ENCODE results near the gene HIRA. TPM values are rescaled to one million over a fixed set of nuclear protein-coding genes. Genes with fewer than 3 reads are reported as not detected.

HIRA gene
- total and polyA plus RNA-seq, 9 donors, result 9.6 to 23.4 (median 19.4) TPM

GRCh38 chr22:19398652-19399051 lies 32.9 kb downstream of the HIRA start:
- H3K9me3 ChIP-seq (replicated peaks; ENCODE audit: control insufficient read depth, low read depth, low read length), result no peaks in the 10 kb centered on the region
- H3K4me3 ChIP-seq (ENCODE audit: low read length), result no peak overlapping the region
- DNase-seq, result no peak
- WGBS (ENCODE audit: insufficient coverage), result no CpG with 5 or more reads among the region's 2 CpGs
- no peak overlapping the region for H3K27ac ChIP-seq (ENCODE audit: low read length)
- H3K36me3 ChIP-seq (ENCODE audit: control insufficient read depth, insufficient read depth, low read length), result peaks cover 52% of the 10 kb centered on the region
- no peaks in the 10 kb centered on the region for H3K27me3 ChIP-seq (ENCODE audit: control insufficient read depth, insufficient read depth, low read length)
- H3K4me1 ChIP-seq (ENCODE audit: control insufficient read depth, insufficient read depth, low read length), result no peaks in the 10 kb centered on the region

DNA sequence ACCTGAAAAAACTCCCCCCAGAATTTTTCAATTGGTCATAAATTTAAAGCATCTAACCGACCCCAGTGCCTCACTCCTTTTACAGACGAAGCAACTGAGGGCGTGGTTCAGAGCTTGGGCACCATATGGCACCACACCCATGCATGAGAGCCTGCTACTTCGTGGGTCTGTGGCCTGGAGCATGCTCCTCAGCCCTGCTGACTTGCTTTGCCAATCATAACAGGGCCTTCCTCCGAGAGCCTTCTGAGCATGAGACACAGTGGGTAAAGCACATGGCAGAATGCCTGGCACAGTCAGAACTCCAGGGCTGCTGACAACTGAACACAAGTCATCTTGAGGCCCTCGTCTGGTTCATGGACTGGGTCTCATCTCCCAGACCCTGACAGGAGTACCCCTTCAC lies 33.3 kb downstream of the HIRA start:
- DNase-seq, result no peak

DNA sequence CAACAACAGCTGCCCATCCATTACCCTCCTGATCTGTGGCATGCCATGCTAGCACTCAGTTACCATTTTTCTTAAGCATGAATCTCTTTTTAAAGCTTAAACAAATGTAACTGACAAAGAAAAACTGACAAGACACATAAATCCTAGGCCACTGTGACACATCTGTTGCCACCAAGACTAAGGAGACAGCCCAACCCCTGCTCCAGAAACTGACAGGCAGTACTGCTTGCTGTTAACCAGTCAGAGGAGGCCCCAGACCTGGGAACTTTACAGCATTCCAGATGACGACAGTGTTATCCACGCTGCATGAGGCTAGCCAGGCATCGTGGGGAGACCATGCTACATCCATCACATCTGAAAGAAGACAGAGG lies 33.8 kb downstream of the HIRA start:
- no peak overlapping the region for H3K4me3 ChIP-seq (ENCODE audit: low read length)
- H3K27ac ChIP-seq (ENCODE audit: low read length), result no peak overlapping the region
- 72% methylated on average over 3 of the region's 3 CpGs for WGBS (ENCODE audit: insufficient coverage)
- H3K9me3 ChIP-seq (replicated peaks; ENCODE audit: control insufficient read depth, low read depth, low read length), result no peaks in the 10 kb centered on the region
- DNase-seq, result no peak
- H3K4me1 ChIP-seq (ENCODE audit: control insufficient read depth, insufficient read depth, low read length), result no peaks in the 10 kb centered on the region
- H3K27me3 ChIP-seq (ENCODE audit: control insufficient read depth, insufficient read depth, low read length), result no peaks in the 10 kb centered on the region
- peaks cover 58% of the 10 kb centered on the region for H3K36me3 ChIP-seq (ENCODE audit: control insufficient read depth, insufficient read depth, low read length)

More for the DNA sequence above, 33.3 kb downstream of the HIRA start:
- Histone ChIP-seq H3K27ac (ENCODE audit: low read length) (no peak overlapping the region), H3K4me3 (ENCODE audit: low read length) (no peak overlapping the region), H3K27me3 (ENCODE audit: control insufficient read depth, insufficient read depth, low read length) (no peaks in the 10 kb centered on the region), H3K36me3 (ENCODE audit: control insufficient read depth, insufficient read depth, low read length) (peaks cover 55% of the 10 kb centered on the region), H3K4me1 (ENCODE audit: control insufficient read depth, insufficient read depth, low read length) (no peaks in the 10 kb centered on the region), H3K9me3 (replicated peaks; ENCODE audit: control insufficient read depth, low read depth, low read length) (no peaks in the 10 kb centered on the region)
- WGBS (ENCODE audit: insufficient coverage), result 74% methylated on average over 5 of the region's 6 CpGs

GRCh38 chr22:19396934-19397733 lies 34.4 kb downstream of the HIRA start:
- Histone ChIP-seq H3K36me3 (ENCODE audit: control insufficient read depth, insufficient read depth, low read length) (peaks cover 64% of the 10 kb centered on the region), H3K9me3 (replicated peaks; ENCODE audit: control insufficient read depth, low read depth, low read length) (no peaks in the 10 kb centered on the region), H3K4me1 (ENCODE audit: control insufficient read depth, insufficient read depth, low read length) (no peaks in the 10 kb centered on the region), H3K4me3 (ENCODE audit: low read length) (no peak overlapping the region), H3K27me3 (ENCODE audit: control insufficient read depth, insufficient read depth, low read length) (no peaks in the 10 kb centered on the region), H3K27ac (ENCODE audit: low read length) (no peak overlapping the region)
- 94% methylated on average over 2 of the region's 6 CpGs for WGBS (ENCODE audit: insufficient coverage)
- DNase-seq, result no peak

DNA sequence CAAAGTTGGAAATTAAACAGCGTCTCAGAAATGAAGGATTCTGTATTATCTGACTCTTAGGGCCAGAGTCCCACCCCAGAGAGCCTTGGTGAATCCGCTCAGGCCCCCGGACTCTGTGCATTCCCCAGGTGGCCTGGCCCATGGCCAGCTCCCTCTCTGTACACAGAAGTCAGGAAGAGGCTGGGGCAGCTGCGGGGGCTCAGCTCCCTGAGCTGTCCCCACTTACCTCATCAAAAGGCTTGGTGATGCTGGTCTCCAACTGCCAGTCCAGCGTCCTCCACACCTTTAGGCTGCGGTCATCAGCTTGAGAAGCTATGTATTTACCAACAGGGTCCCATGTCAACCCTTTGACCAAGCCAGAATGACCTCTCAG lies 35.0 kb downstream of the HIRA start:
- no peak for DNase-seq
- Histone ChIP-seq H3K27ac (ENCODE audit: low read length) (no peak overlapping the region), H3K4me1 (ENCODE audit: control insufficient read depth, insufficient read depth, low read length) (no peaks in the 10 kb centered on the region), H3K36me3 (ENCODE audit: control insufficient read depth, insufficient read depth, low read length) (peaks cover 68% of the 10 kb centered on the region), H3K9me3 (replicated peaks; ENCODE audit: control insufficient read depth, low read depth, low read length) (no peaks in the 10 kb centered on the region), H3K27me3 (ENCODE audit: control insufficient read depth, insufficient read depth, low read length) (no peaks in the 10 kb centered on the region), H3K4me3 (ENCODE audit: low read length) (no peak overlapping the region)
- WGBS (ENCODE audit: insufficient coverage), result 69% methylated on average over 4 of the region's 6 CpGs

GRCh38 chr22:19395276-19395675 lies 36.3 kb downstream of the HIRA start:
- Histone ChIP-seq H3K4me3 (ENCODE audit: low read length) (no peak overlapping the region), H3K36me3 (ENCODE audit: control insufficient read depth, insufficient read depth, low read length) (peaks cover 69% of the 10 kb centered on the region), H3K27me3 (ENCODE audit: control insufficient read depth, insufficient read depth, low read length) (no peaks in the 10 kb centered on the region), H3K4me1 (ENCODE audit: control insufficient read depth, insufficient read depth, low read length) (no peaks in the 10 kb centered on the region), H3K27ac (ENCODE audit: low read length) (no peak overlapping the region), H3K9me3 (replicated peaks; ENCODE audit: control insufficient read depth, low read depth, low read length) (no peaks in the 10 kb centered on the region)
- no peak for DNase-seq
- 100% methylated on average over 3 of the region's 4 CpGs for WGBS (ENCODE audit: insufficient coverage)

GRCh38 chr22:19394274-19395050 lies 37.1 kb downstream of the HIRA start:
- no peak for DNase-seq
- Histone ChIP-seq H3K4me1 (ENCODE audit: control insufficient read depth, insufficient read depth, low read length) (peaks cover 3% of the 10 kb centered on the region), H3K27ac (ENCODE audit: low read length) (no peak overlapping the region), H3K27me3 (ENCODE audit: control insufficient read depth, insufficient read depth, low read length) (no peaks in the 10 kb centered on the region), H3K36me3 (ENCODE audit: control insufficient read depth, insufficient read depth, low read length) (peaks cover 76% of the 10 kb centered on the region), H3K4me3 (ENCODE audit: low read length) (no peak overlapping the region), H3K9me3 (replicated peaks; ENCODE audit: control insufficient read depth, low read depth, low read length) (no peaks in the 10 kb centered on the region)
- WGBS (ENCODE audit: insufficient coverage), result 97% methylated on average over 6 of the region's 8 CpGs

GRCh38 chr22:19393704-19394103 lies 37.8 kb downstream of the HIRA start:
- Histone ChIP-seq H3K27ac (ENCODE audit: low read length) (no peak overlapping the region), H3K4me3 (ENCODE audit: low read length) (no peak overlapping the region), H3K27me3 (ENCODE audit: control insufficient read depth, insufficient read depth, low read length) (no peaks in the 10 kb centered on the region), H3K4me1 (ENCODE audit: control insufficient read depth, insufficient read depth, low read length) (peaks cover 3% of the 10 kb centered on the region), H3K36me3 (ENCODE audit: control insufficient read depth, insufficient read depth, low read length) (peaks cover 82% of the 10 kb centered on the region), H3K9me3 (replicated peaks; ENCODE audit: control insufficient read depth, low read depth, low read length) (no peaks in the 10 kb centered on the region)
- no peak for DNase-seq
- 86% methylated on average over 3 of the region's 5 CpGs for WGBS (ENCODE audit: insufficient coverage)

DNA sequence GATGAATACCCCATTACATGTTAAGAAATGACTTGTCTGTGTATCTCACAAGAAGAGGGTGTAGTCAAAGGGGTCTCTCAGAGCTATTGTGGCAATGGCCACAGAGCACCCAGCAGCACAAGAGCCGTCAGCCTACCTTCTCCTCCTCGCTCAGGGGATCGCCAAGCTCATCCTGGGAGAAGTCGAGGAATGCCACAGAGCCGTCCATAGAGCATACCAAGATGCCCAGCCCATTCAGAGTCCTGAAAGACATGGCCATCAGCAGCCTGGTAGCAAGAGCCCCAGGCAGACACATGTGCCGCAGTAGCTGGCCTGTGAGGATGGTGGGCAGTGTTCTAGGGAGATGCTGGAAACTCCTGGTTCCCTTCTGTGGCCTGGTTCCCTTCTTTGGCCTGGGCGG lies 44.0 kb downstream of the HIRA start:
- peaks cover 3% of the 10 kb centered on the region for H3K4me1 ChIP-seq (ENCODE audit: control insufficient read depth, insufficient read depth, low read length)
- 96% methylated on average over 4 of the region's 7 CpGs for WGBS (ENCODE audit: insufficient coverage)
- no peak overlapping the region for H3K4me3 ChIP-seq (ENCODE audit: low read length)
- no peak for DNase-seq
- H3K27me3 ChIP-seq (ENCODE audit: control insufficient read depth, insufficient read depth, low read length), result no peaks in the 10 kb centered on the region
- H3K27ac ChIP-seq (ENCODE audit: low read length), result no peak overlapping the region
- H3K9me3 ChIP-seq (replicated peaks; ENCODE audit: control insufficient read depth, low read depth, low read length), result no peaks in the 10 kb centered on the region
- peaks cover 78% of the 10 kb centered on the region for H3K36me3 ChIP-seq (ENCODE audit: control insufficient read depth, insufficient read depth, low read length)

- Histone ChIP-seq H3K36me3 (ENCODE audit: control insufficient read depth, insufficient read depth, low read length) (peaks cover 78% of the 10 kb centered on the region), H3K4me1 (ENCODE audit: control insufficient read depth, insufficient read depth, low read length) (peaks cover 3% of the 10 kb centered on the region), H3K9me3 (replicated peaks; ENCODE audit: control insufficient read depth, low read depth, low read length) (no peaks in the 10 kb centered on the region), H3K4me3 (ENCODE audit: low read length) (no peak overlapping the region), H3K27ac (ENCODE audit: low read length) (no peak overlapping the region), H3K27me3 (ENCODE audit: control insufficient read depth, insufficient read depth, low read length) (no peaks in the 10 kb centered on the region)
- no peak for DNase-seq
- WGBS (ENCODE audit: insufficient coverage), result no CpG with 5 or more reads among the region's 2 CpGs
These were observed 44.5 kb downstream of the HIRA start for GRCh38 chr22:19387038-19387437.

Data from muscle of leg (tissue), 11 donors.